SK-N-MC (cell line): ENCODE measurements around the gene WDR64.
"Not testable (repeated sequence)": the region's sequence is repeated elsewhere in the genome, so short reads cannot be mapped to it uniquely, and the experiment has no call there.

Experiments
- EZH2 ChIP-seq: fragments of 200-600 bp; sonication (generic); IDR thresholded peaks from one replicate; pipeline ENCODE4 v1.6.1; 2017; ENCODE audit warnings: antibody characterized with exemption
- FOXP2 ChIP-seq: optimal IDR thresholded peaks from 2 replicates; pipeline ENCODE3; 2011; ENCODE audit warnings: mild to moderate bottlenecking, moderate library complexity; ENCODE audit not compliant: insufficient read depth; ENCODE audit errors: extremely low read length, control extremely low read depth
- POLR2AphosphoS5 ChIP-seq: IDR thresholded peaks from 2 replicates; pipeline ENCODE4 v1.6.1; 2012; ENCODE audit warnings: mild to moderate bottlenecking, low read depth, low read length, borderline replicate concordance

- not testable (repeated sequence) for TF ChIP-seq EZH2, POLR2AphosphoS5, FOXP2
Observed at GRCh38 chr1:241659016-241659415, 6.9 kb downstream of the WDR64 start.
